Coronary artery (tissue), 2 donors: ENCODE results near the gene CTTNBP2.

Experiments used
- DNase-seq: peaks from one replicate; pipeline ENCODE4 v3.0.0-alpha.2; 2017; ENCODE audit warnings: low spot score
- H3K27ac ChIP-seq, 2 donors: fragments of 200-600 bp; sonication (generic); one replicate each; pipeline ENCODE4 v1.5.1; 2016 to 2019
- H3K4me3 ChIP-seq: fragments of 200-600 bp; sonication (generic); 2 replicates; pipeline ENCODE4 v1.5.1; 2016; ENCODE audit warnings: mild to moderate bottlenecking, moderate library complexity
- TF ChIP-seq, protein P1 (sequence below): fragments of 200-600 bp; sonication (generic); IDR thresholded peaks from one replicate; pipeline ENCODE4 v1.5.1; 2019; ENCODE audit warnings: antibody characterized with exemption

Gene CTTNBP2

GRCh38 chr7:117857718-117858117 lies 15.5 kb downstream of the CTTNBP2 start:
- no peak for DNase-seq
- H3K4me3 ChIP-seq: no peak overlapping the region
- TF ChIP-seq, protein P1, sequence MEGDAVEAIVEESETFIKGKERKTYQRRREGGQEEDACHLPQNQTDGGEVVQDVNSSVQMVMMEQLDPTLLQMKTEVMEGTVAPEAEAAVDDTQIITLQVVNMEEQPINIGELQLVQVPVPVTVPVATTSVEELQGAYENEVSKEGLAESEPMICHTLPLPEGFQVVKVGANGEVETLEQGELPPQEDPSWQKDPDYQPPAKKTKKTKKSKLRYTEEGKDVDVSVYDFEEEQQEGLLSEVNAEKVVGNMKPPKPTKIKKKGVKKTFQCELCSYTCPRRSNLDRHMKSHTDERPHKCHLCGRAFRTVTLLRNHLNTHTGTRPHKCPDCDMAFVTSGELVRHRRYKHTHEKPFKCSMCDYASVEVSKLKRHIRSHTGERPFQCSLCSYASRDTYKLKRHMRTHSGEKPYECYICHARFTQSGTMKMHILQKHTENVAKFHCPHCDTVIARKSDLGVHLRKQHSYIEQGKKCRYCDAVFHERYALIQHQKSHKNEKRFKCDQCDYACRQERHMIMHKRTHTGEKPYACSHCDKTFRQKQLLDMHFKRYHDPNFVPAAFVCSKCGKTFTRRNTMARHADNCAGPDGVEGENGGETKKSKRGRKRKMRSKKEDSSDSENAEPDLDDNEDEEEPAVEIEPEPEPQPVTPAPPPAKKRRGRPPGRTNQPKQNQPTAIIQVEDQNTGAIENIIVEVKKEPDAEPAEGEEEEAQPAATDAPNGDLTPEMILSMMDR: no peak
- H3K27ac ChIP-seq: no peak overlapping the region

- no peak for DNase-seq
- Histone ChIP-seq H3K4me3 (no peak overlapping the region), H3K27ac (no peak overlapping the region)
- TF ChIP-seq, protein P1: no peak
These were observed 17.0 kb downstream of the CTTNBP2 start for GRCh38 chr7:117856196-117856595.

DNA sequence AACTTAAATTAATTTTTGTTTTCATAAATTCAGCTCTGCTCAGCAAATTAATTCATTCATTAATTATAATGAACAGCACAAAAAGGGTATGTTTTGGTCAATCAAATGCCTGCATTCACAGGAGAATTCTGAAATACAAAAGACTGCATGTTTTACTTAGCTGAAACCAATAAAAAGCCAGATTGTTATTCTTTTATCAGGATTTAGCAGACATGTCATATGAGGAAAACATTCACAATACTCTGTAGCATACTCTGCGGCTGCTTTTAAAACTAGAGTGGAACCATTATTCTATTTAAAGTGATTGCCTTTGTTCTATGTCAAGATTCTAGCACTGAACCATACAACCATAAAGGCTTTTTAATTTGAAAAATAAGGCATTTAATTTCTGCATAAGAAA lies 19.1 kb downstream of the CTTNBP2 start:
- DNase-seq: no peak
- TF ChIP-seq, protein P1: no peak
- Histone ChIP-seq H3K4me3 (no peak overlapping the region), H3K27ac (no peak overlapping the region)

GRCh38 chr7:117848941-117849340 lies 24.3 kb downstream of the CTTNBP2 start:
- DNase-seq: no peak
- no peak overlapping the region for H3K27ac ChIP-seq
- TF ChIP-seq, protein P1: no peak
- no peak overlapping the region for H3K4me3 ChIP-seq

DNA sequence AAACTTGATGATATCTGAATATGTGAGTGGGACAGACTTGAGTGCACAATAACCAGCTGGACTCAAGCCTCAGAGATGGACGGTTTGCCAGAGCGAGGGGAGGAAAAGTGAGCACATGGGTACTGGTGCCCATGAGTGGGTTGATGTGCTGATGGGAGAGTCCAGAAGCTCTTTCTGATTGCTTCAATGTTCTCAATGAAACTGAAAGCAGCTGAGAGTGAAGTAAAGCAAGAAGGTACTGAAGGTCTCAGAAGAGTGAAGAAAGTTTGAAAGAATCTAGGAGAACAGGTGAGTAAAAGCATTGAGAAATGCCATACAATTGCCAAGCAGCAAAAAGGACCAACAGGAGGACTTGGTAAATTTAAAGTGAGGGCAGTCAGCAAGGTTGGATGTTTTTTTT lies 28.6 kb downstream of the CTTNBP2 start:
- TF ChIP-seq, protein P1: no peak
- DNase-seq: no peak
- Histone ChIP-seq H3K27ac (no peak overlapping the region), H3K4me3 (no peak overlapping the region)

DNA sequence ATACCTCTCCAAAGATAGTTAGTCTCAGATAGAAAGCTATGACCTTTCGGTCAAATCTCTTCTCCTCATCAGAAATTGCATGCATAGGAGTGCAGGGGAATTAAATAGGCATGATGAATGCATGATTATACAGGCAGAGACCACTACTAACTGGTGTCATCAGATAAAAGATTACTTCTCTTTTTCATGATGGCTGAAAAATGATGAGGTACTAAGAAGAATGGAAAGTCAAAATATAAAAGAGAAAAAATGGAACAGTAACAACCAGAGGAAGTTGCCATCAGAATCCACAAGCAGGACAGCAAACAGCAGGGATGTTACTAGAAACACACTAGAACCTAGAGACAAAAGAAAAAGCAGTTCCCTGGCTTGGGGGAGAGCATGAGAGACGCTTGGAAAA lies 31.6 kb downstream of the CTTNBP2 start:
- TF ChIP-seq, protein P1: no peak
- no peak overlapping the region for H3K4me3 ChIP-seq
- no peak for DNase-seq
- no peak overlapping the region for H3K27ac ChIP-seq

- H3K4me3 ChIP-seq: no peak overlapping the region
- no peak overlapping the region for H3K27ac ChIP-seq
- DNase-seq: no peak
- TF ChIP-seq, protein P1: no peak
These were observed 32.2 kb downstream of the CTTNBP2 start for GRCh38 chr7:117841011-117841410.
